Measurements from ENCODE around the gene UBE3D.

DNA sequence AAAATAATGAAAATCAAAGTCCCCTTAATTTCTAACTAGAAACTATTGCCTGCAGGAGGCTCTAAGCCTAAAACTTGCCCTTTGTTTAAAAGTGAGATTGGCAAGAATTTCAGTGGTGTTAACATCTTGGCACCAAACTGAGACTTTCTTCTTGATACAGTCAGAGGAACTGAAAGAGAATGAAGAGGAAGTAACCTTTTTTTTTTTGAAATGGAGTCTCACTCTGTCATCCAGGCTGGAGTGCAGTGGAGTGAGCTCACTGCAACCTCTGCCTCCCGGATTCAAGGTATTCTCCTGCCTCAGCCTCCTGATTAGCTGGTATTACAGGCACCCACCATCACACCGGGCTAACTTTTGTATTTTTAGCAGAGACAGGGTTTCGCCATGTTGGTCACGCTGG is 5.4 kb upstream of the UBE3D start:
- TF ChIP-seq, protein P1, sequence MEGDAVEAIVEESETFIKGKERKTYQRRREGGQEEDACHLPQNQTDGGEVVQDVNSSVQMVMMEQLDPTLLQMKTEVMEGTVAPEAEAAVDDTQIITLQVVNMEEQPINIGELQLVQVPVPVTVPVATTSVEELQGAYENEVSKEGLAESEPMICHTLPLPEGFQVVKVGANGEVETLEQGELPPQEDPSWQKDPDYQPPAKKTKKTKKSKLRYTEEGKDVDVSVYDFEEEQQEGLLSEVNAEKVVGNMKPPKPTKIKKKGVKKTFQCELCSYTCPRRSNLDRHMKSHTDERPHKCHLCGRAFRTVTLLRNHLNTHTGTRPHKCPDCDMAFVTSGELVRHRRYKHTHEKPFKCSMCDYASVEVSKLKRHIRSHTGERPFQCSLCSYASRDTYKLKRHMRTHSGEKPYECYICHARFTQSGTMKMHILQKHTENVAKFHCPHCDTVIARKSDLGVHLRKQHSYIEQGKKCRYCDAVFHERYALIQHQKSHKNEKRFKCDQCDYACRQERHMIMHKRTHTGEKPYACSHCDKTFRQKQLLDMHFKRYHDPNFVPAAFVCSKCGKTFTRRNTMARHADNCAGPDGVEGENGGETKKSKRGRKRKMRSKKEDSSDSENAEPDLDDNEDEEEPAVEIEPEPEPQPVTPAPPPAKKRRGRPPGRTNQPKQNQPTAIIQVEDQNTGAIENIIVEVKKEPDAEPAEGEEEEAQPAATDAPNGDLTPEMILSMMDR (IDR thresholded peaks at IDR 0.05; ENCODE audit: insufficient read depth, low read length): no peak
- TF ChIP-seq, protein P2, sequence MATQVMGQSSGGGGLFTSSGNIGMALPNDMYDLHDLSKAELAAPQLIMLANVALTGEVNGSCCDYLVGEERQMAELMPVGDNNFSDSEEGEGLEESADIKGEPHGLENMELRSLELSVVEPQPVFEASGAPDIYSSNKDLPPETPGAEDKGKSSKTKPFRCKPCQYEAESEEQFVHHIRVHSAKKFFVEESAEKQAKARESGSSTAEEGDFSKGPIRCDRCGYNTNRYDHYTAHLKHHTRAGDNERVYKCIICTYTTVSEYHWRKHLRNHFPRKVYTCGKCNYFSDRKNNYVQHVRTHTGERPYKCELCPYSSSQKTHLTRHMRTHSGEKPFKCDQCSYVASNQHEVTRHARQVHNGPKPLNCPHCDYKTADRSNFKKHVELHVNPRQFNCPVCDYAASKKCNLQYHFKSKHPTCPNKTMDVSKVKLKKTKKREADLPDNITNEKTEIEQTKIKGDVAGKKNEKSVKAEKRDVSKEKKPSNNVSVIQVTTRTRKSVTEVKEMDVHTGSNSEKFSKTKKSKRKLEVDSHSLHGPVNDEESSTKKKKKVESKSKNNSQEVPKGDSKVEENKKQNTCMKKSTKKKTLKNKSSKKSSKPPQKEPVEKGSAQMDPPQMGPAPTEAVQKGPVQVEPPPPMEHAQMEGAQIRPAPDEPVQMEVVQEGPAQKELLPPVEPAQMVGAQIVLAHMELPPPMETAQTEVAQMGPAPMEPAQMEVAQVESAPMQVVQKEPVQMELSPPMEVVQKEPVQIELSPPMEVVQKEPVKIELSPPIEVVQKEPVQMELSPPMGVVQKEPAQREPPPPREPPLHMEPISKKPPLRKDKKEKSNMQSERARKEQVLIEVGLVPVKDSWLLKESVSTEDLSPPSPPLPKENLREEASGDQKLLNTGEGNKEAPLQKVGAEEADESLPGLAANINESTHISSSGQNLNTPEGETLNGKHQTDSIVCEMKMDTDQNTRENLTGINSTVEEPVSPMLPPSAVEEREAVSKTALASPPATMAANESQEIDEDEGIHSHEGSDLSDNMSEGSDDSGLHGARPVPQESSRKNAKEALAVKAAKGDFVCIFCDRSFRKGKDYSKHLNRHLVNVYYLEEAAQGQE (IDR thresholded peaks at IDR 0.05; ENCODE audit: insufficient replicate concordance, low read depth): no peak
- TF ChIP-seq GABPA (IDR thresholded peaks at IDR 0.05; ENCODE audit: low read depth): no peak
